GM21360 (cell line): ENCODE data around the gene PTPRN2.
"Not testable (repeated sequence)": the region's sequence is repeated elsewhere in the genome, so short reads cannot be mapped to it uniquely, and the experiment has no call there.

Experiments used
- ATAC-seq: cut with Tn5 transposase; IDR thresholded peaks from one replicate; pipeline ENCODE4 v1.9.1; 2021; ENCODE audit warnings: mild to moderate bottlenecking, moderate library complexity; ENCODE audit not compliant: unreplicated experiment

Gene PTPRN2

DNA sequence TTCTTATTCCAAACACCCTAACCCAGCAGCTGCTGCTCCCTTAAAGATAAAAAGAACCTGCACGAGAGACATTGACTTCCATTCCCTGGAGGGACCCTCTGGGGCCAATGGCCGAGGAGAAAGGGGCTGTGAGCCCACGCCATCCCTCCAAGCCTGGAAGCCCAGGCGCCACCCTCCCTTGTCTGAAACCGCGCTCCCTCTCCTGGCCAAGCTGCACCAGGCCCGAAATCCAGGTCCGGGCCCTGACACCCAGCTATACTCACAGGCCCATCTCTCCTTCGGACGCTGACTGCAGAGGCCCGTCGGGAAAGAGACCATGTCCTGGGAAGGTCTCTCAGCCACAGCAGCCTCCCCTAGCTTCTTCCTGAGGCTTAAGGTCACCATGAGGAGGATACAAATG is 196.5 kb downstream of the PTPRN2 start:
- ATAC-seq, result no peak

- ATAC-seq, result no peak
Measured at GRCh38 chr7:158390460-158390859, 197.2 kb downstream of the PTPRN2 start.

- no peak for ATAC-seq
Measured at GRCh38 chr7:158389514-158390425, 197.9 kb downstream of the PTPRN2 start.

GRCh38 chr7:158388928-158389327 is 198.7 kb downstream of the PTPRN2 start:
- ATAC-seq, result no peak

DNA sequence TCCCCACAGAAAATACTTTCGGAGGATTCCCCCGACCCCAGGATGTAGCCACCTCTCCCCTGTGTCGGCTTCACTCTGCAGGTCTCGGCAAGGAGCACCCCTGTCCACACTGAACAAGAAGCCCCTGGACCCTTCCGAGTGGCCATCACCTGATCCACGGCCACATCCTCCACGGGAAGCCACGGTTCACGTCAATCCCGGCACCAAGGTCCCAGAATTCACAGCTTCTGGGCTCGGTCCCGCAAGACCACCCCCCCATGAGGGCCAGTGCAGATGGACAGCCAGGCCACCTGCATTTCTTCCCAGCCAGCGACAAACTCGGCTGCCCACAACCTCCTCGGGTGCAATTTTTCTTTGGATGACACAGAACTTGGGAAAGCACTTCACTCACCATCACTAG is 199.6 kb downstream of the PTPRN2 start:
- no peak for ATAC-seq

- ATAC-seq, result no peak
Measured at GRCh38 chr7:158387546-158387891, 200.1 kb downstream of the PTPRN2 start.

DNA sequence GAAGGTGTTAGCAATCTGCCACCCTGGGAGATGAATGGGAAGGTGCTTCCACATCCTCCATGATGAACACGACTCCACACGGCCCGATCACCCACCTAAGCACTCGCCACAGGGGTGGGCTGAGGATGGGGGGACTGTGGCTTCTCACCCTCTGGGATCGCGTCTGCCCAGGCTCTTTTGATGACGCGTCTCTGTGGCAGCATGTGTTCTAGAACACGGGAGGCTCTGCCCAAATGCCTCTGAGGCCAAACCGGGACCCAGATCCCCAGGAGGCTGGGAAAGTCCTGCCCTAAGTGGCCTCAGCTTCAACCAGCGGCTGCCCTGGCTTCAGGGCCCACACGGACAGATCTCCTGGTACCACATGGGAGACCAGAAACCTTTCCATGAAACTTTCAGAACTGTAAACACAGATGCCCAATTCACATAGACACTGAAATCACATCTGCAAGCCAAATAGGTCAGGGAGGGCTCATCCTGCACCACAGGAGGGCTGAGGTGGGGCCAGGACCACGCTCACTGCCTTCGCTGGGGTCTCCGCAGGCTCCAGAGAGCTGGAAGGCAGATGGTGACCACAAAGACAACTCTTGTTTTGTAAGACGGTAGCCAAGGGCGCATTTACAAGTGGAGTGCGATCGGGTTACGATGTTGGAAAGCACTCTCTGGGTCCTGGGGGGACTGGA is 200.6 kb downstream of the PTPRN2 start:
- no peak for ATAC-seq

- no peak for ATAC-seq
Measured at GRCh38 chr7:158386355-158386618, 201.3 kb downstream of the PTPRN2 start.

GRCh38 chr7:158385496-158386354 is 201.9 kb downstream of the PTPRN2 start:
- not testable (repeated sequence) for ATAC-seq

- no peak for ATAC-seq
Measured at GRCh38 chr7:158384746-158385145, 202.9 kb downstream of the PTPRN2 start.

GRCh38 chr7:158383665-158384064 is 204.0 kb downstream of the PTPRN2 start:
- no peak for ATAC-seq

DNA sequence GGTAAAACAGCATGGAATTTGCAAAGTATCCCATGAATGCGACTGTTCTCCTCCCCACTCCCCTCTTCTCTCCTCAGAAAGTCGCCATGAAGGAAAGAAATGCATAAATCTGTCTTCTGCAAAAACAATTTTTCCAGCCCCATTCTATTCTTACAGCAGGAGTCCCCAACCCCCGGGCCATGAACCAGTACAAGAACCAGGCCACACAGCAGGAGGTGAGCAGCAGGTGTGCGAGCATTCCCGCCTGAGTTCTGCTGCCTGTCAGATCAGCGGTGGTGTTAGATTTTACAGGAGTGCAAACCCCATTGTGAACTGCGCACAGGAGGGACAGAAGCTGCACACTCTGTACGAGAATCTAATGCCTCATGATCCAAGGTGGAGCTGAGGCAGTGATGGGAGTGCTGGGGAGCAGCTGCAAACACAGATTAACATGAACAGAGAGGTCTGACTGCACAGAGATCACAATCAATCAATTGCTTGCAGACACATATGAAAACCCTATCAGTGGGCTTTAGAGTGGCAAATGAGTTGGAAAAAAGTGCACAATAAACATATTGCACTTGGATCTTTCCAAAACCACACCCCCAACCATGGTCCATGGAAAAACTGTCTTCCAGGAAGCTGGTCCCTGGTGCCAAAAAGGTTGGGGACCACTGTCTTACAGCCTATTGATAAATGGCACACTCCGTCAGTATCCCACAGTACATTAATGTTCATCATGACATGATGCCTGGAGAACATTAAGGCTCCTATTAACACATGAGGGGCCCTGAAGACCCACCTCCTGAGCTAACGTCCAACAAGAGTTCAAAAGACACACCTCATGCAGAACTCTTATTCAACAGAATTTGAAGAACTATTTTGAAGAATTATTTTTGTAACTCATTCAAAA is 205.0 kb downstream of the PTPRN2 start:
- ATAC-seq, result no peak

- no peak for ATAC-seq
Measured at GRCh38 chr7:158381956-158382355, 205.7 kb downstream of the PTPRN2 start.

DNA sequence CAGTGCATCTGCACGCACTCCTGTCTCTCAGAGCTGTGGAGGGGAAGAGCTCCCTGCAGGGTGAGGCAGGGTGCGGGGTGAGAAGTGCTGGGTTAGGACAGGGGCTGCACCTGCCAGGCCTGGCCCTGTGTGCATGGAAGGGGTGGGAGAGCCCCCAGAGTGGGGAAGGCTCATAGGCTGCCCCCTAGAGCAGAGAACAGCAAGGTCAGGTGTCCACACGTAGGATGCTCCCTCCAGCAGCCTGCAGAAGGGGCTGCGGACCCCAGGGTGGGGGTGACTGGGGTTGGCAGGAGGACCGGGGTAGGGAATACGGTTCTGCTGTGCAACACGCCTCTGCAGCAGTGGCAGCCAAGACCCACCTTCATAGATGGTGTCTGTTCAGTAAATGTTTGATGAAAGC is 208.6 kb downstream of the PTPRN2 start:
- ATAC-seq, result no peak

DNA sequence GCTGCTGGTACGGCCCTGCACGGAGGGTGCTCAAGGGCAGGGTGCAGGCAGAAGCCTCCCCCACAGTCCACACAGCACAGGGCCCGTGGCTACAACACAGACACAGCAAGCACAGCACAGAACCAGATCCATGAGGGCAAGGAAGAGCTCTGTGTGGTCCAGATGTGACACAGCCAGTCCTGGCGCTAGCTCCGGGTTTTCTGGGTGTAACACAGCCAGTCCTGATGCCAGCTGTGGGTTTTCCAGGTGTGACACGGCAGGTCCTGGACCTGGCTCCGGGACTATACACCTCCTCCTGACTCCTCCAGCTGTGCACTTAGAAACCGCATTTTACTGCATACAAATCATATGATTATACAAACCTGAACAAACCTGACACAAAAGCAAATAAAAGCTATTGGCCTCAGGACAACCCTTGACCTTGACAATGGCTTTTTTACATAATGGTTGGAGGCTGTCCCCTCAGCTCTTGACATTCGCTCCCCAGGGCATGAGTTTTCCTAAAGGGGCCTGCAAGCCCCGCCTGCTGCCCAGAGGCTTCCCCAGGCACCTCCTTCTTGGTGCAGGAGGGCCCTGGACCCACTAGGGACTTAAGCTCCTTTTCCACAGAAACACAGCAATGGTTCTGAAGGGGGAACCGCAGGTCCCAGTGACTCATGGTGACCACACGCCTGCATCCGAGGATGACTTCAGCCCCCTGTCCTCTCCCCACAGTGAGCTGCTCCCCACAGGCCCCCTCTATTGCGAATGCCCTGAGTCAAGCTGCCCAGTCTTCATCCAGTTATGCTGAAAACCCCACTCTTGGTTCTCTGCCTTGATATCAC is 209.6 kb downstream of the PTPRN2 start:
- ATAC-seq, result no peak

DNA sequence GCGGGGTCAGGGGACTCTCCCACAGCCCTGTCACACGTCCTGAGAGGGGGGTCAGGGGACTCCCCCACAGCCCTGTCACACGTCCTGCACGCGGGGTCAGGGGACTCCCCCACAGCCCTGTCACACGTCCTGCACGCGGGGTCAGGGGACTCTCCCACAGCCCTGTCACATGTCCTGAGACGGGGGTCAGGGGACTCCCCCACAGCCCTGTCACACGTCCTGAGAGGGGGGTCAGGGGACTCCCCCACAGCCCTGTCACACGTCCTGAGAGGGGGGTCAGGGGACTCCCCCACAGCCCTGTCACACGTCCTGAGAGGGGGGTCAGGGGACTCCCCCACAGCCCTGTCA is 210.8 kb downstream of the PTPRN2 start:
- not testable (repeated sequence) for ATAC-seq

DNA sequence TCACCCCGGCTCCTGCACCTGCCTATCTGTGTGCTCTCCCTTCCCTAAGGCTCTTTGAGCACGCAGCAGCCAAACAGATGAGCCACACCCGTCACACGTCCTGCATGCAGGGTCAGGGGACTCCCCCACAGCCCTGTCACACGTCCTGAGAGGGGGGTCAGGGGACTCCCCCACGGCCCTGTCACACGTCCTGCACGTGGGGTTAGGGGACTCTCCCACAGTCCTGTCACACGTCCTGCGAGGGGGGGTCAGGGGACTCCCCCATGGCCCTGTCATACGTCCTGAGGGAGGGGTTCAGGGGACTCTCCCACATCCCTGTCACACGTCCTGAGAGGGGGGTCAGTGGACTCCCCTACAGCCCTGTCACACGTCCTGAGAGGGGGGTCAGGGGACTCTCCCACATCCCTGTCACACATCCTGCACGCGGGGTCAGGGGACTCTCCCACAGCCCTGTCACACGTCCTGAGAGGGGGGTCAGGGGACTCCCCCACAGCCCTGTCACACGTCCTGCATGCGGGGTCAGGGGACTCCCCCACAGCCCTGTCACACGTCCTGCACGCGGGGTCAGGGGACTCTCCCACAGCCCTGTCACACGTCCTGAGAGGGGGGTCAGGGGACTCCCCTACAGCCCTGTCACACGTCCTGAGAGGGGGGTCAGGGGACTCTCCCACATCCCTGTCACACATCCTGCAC is 211.3 kb downstream of the PTPRN2 start:
- not testable (repeated sequence) for ATAC-seq

DNA sequence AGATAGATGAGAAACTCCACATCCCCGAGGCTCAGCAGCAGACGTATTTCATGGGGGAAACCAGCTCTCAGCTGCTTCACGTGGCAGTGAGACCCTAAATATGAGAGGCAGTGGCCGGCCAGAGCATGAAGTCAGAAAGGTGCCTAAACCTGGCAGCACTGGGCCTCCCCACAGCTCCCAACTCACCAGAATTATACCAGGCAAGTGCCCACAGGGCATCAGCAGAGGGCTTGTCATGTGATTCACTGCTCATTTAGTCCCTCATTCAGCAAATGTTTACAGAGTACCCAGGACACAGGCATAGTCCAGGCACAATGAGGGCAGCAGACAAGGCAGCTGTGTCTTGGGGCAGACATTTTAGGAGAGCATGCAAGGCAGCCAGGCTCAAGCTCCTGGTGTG is 212.6 kb downstream of the PTPRN2 start:
- ATAC-seq, result no peak

- ATAC-seq, result no peak
Measured at GRCh38 chr7:158374586-158374985, 213.0 kb downstream of the PTPRN2 start.
